ENCODE data around the gene IRAK3. TPM values are rescaled to one million over a fixed set of nuclear protein-coding genes. Genes with fewer than 3 reads are reported as not detected.

IRAK3 gene
- polyA plus RNA-seq, 1 donor from 2014 or later = 0.31 TPM

- H3K79me2 ChIP-seq (replicated peaks; ENCODE audit: insufficient read depth, low read length) = no peaks in the 10 kb centered on the region
- no peaks in the 10 kb centered on the region for H4K20me1 ChIP-seq (ENCODE audit: insufficient read depth)
- no peak overlapping the region for H3K27ac ChIP-seq (ENCODE audit: low read length)
- no peaks in the 10 kb centered on the region for H3K27me3 ChIP-seq (ENCODE audit: insufficient read depth, low read depth, low read length)
- no peaks in the 10 kb centered on the region for H3F3A ChIP-seq (ENCODE audit: insufficient read depth, low read length, poor library complexity, severe bottlenecking)
- peaks cover 9% of the 10 kb centered on the region for H3K9me3 ChIP-seq (ENCODE audit: low read length)
- H3K9me2 ChIP-seq (ENCODE audit: insufficient read depth, low read length) = no peaks in the 10 kb centered on the region
- H3K4me2 ChIP-seq (ENCODE audit: low read length) = no peak overlapping the region
- no peak overlapping the region for H2AFZ ChIP-seq (ENCODE audit: low read depth, low read length)
- TF ChIP-seq EP300 (conservative IDR thresholded peaks at IDR 0.05; ENCODE audit: poor library complexity, severe bottlenecking) (no peak), SMC3 (conservative IDR thresholded peaks at IDR 0.05; ENCODE audit: poor library complexity) (no peak), TAF1 (IDR thresholded peaks at IDR 0.05; ENCODE audit: low read depth) (no peak), POLR2AphosphoS5 (IDR thresholded peaks at IDR 0.05) (no peak), MXI1 (conservative IDR thresholded peaks at IDR 0.05; ENCODE audit: poor library complexity, severe bottlenecking) (no peak), EZH2 (IDR thresholded peaks at IDR 0.05; ENCODE audit: borderline replicate concordance, insufficient read depth, low read length, poor library complexity, severe bottlenecking) (no peak), RAD21 (conservative IDR thresholded peaks at IDR 0.05) (no peak)
- TF ChIP-seq, protein P1, sequence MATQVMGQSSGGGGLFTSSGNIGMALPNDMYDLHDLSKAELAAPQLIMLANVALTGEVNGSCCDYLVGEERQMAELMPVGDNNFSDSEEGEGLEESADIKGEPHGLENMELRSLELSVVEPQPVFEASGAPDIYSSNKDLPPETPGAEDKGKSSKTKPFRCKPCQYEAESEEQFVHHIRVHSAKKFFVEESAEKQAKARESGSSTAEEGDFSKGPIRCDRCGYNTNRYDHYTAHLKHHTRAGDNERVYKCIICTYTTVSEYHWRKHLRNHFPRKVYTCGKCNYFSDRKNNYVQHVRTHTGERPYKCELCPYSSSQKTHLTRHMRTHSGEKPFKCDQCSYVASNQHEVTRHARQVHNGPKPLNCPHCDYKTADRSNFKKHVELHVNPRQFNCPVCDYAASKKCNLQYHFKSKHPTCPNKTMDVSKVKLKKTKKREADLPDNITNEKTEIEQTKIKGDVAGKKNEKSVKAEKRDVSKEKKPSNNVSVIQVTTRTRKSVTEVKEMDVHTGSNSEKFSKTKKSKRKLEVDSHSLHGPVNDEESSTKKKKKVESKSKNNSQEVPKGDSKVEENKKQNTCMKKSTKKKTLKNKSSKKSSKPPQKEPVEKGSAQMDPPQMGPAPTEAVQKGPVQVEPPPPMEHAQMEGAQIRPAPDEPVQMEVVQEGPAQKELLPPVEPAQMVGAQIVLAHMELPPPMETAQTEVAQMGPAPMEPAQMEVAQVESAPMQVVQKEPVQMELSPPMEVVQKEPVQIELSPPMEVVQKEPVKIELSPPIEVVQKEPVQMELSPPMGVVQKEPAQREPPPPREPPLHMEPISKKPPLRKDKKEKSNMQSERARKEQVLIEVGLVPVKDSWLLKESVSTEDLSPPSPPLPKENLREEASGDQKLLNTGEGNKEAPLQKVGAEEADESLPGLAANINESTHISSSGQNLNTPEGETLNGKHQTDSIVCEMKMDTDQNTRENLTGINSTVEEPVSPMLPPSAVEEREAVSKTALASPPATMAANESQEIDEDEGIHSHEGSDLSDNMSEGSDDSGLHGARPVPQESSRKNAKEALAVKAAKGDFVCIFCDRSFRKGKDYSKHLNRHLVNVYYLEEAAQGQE (IDR thresholded peaks at IDR 0.05; ENCODE audit: borderline replicate concordance) = no peak
- TF ChIP-seq, protein P2, sequence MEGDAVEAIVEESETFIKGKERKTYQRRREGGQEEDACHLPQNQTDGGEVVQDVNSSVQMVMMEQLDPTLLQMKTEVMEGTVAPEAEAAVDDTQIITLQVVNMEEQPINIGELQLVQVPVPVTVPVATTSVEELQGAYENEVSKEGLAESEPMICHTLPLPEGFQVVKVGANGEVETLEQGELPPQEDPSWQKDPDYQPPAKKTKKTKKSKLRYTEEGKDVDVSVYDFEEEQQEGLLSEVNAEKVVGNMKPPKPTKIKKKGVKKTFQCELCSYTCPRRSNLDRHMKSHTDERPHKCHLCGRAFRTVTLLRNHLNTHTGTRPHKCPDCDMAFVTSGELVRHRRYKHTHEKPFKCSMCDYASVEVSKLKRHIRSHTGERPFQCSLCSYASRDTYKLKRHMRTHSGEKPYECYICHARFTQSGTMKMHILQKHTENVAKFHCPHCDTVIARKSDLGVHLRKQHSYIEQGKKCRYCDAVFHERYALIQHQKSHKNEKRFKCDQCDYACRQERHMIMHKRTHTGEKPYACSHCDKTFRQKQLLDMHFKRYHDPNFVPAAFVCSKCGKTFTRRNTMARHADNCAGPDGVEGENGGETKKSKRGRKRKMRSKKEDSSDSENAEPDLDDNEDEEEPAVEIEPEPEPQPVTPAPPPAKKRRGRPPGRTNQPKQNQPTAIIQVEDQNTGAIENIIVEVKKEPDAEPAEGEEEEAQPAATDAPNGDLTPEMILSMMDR (IDR thresholded peaks at IDR 0.05; ENCODE audit: poor library complexity, severe bottlenecking) = no peak
- H3K36me3 ChIP-seq (ENCODE audit: insufficient read depth, low read length) = no peaks in the 10 kb centered on the region
- H3K4me3 ChIP-seq (ENCODE audit: low read length) = no peak overlapping the region
- no peak overlapping the region for H3K9ac ChIP-seq (ENCODE audit: low read length)
Observed at GRCh38 chr12:66163289-66163688, 25.7 kb upstream of the IRAK3 start.

DNA sequence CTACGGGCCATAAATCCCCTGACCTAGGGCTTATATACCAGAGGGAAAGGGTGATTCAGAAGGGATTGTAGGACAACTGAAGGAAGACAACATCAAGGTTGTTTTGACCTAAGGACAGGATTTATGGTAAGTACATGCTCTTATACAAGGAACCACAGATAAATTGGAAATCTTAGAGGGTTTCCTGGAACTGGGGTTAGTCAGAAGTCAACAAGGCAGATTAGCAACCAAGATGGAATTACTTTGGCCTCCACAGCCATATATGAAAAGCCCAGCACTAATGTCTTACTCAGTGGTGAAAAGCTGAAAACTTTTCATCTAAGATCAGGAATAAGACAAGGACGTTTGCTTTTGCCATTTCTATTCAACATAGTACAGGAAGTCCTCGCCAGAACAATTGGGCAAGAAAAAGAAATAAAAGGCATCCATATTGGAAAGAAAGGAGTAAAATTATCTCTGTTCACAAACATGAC is 24.6 kb upstream of the IRAK3 start:
- Histone ChIP-seq H3F3A (ENCODE audit: insufficient read depth, low read length, poor library complexity, severe bottlenecking) (no peaks in the 10 kb centered on the region), H4K20me1 (ENCODE audit: insufficient read depth) (no peaks in the 10 kb centered on the region), H3K9me2 (ENCODE audit: insufficient read depth, low read length) (no peaks in the 10 kb centered on the region), H2AFZ (ENCODE audit: low read depth, low read length) (no peak overlapping the region), H3K27me3 (ENCODE audit: insufficient read depth, low read depth, low read length) (no peaks in the 10 kb centered on the region), H3K36me3 (ENCODE audit: insufficient read depth, low read length) (no peaks in the 10 kb centered on the region), H3K4me3 (ENCODE audit: low read length) (no peak overlapping the region), H3K4me2 (ENCODE audit: low read length) (no peak overlapping the region), H3K79me2 (replicated peaks; ENCODE audit: insufficient read depth, low read length) (no peaks in the 10 kb centered on the region), H3K9ac (ENCODE audit: low read length) (no peak overlapping the region), H3K27ac (ENCODE audit: low read length) (no peak overlapping the region), H3K9me3 (ENCODE audit: low read length) (peaks cover 5% of the 10 kb centered on the region)
- TF ChIP-seq, protein P1 (IDR thresholded peaks at IDR 0.05; ENCODE audit: borderline replicate concordance) = no peak
- TF ChIP-seq POLR2AphosphoS5 (IDR thresholded peaks at IDR 0.05) (no peak), EZH2 (IDR thresholded peaks at IDR 0.05; ENCODE audit: borderline replicate concordance, insufficient read depth, low read length, poor library complexity, severe bottlenecking) (no peak), RAD21 (conservative IDR thresholded peaks at IDR 0.05) (no peak), EP300 (conservative IDR thresholded peaks at IDR 0.05; ENCODE audit: poor library complexity, severe bottlenecking) (no peak), TAF1 (IDR thresholded peaks at IDR 0.05; ENCODE audit: low read depth) (no peak), MXI1 (conservative IDR thresholded peaks at IDR 0.05; ENCODE audit: poor library complexity, severe bottlenecking) (no peak), SMC3 (conservative IDR thresholded peaks at IDR 0.05; ENCODE audit: poor library complexity) (no peak)
- TF ChIP-seq, protein P2 (IDR thresholded peaks at IDR 0.05; ENCODE audit: poor library complexity, severe bottlenecking) = no peak
